K562 (cell line): Measurements from ENCODE around the gene COL4A4. TPM values are rescaled to one million over a fixed set of nuclear protein-coding genes. Genes with fewer than 3 reads are reported as not detected.

Experiments used
- ATAC-seq: fragments of 200-7000 bp; cut with Tn5 transposase; 3 replicates; pipeline ENCODE4 v1.9.1; 2020; ENCODE audit warnings: moderate library complexity
- BruUV-seq: library from RNA; stranded (reverse); fragments of 400-500 nt; replicated peaks from 2 replicates; lab custom pipeline; 2021; lab: Mats Ljungman, UMichigan
- CTCF ChIA-PET: fragments of 300-600 bp; formaldehyde crosslinking; extraction: SDS; loops from one replicate; lab custom pipeline; 2021; ENCODE audit warnings: low intra/inter-chr PET ratio; lab: Yijun Ruan, JAX
- POLR2A ChIA-PET: fragments of 300-600, 350-650 bp; sonication (Branson Sonifier 250); formaldehyde crosslinking; extraction: SDS; loops from one replicate; lab custom pipeline; 2021; ENCODE audit warnings: antibody characterized with exemption, inconsistent platforms; lab: Yijun Ruan, JAX
- DNase-seq, 4 experiments: peaks; one replicate each; pipeline versions ENCODE4 v3.0.0 to v3.0.0-alpha.2; 2011 to 2018; ENCODE audit warnings: low spot score in 3 of 4, mixed read lengths in 3 of 4; ENCODE audit errors: extremely low read depth in 1 of 4
- FAIRE-seq: peaks from 2 replicates; lab custom pipeline; 2011; peaks lifted over from hg19 to GRCh38; lab: Jason Lieb, UNC
- H2AFZ ChIP-seq: 2 replicates; pipeline ENCODE4 v1.6.0; 2011; ENCODE audit warnings: low read depth, low read length, control low read depth, inconsistent platforms
- H3K27ac ChIP-seq: fragments of 200-600 bp; 3 replicates; pipeline ENCODE4 v1.8.0; 2011; ENCODE audit warnings: low read depth, mild to moderate bottlenecking, control low read depth, inconsistent platforms, low read length, moderate library complexity, mixed read lengths; ENCODE audit errors: extremely low read depth
- H3K27me3 ChIP-seq, 2 experiments: fragments of 300-600 bp in 1 of 2; 2 replicates in 1 of 2; 3 replicates in 1 of 2; pipeline versions ENCODE4 v1.6.0 to v1.8.0; 2011; ENCODE audit warnings: inconsistent platforms in 2 of 2, low read length in 2 of 2, mild to moderate bottlenecking in 1 of 2, mixed read lengths in 1 of 2, moderate library complexity in 1 of 2; ENCODE audit not compliant: control insufficient read depth in 2 of 2, insufficient read depth in 2 of 2
- H3K36me3 ChIP-seq: fragments of 300-600 bp; 3 replicates; pipeline ENCODE4 v1.8.0; 2011; ENCODE audit warnings: mild to moderate bottlenecking, low read length, inconsistent platforms; ENCODE audit not compliant: control insufficient read depth, insufficient read depth
- H3K4me1 ChIP-seq, 2 experiments: fragments of 200-600 bp in 1 of 2; replicated peaks in 1 of 2; 2 replicates in 1 of 2; 3 replicates in 1 of 2; pipeline versions ENCODE4 v1.5.1 to v1.8.0; 2011; ENCODE audit warnings: inconsistent platforms in 2 of 2, low read length in 2 of 2, mild to moderate bottlenecking in 1 of 2, mixed read lengths in 1 of 2, moderate library complexity in 1 of 2; ENCODE audit not compliant: control insufficient read depth in 2 of 2, insufficient read depth in 2 of 2
- H3K4me2 ChIP-seq: 2 replicates; pipeline ENCODE4 v1.6.1; 2011; ENCODE audit warnings: low read length, control low read depth, inconsistent platforms, mixed read lengths; ENCODE audit not compliant: insufficient read depth
- H3K4me3 ChIP-seq: fragments of 200-600 bp; sonication (generic), shearing (Covaris generic); 2 replicates; pipeline ENCODE4 v1.5.1; 2016; ENCODE audit warnings: control low read depth, inconsistent platforms
- H3K79me2 ChIP-seq: fragments of 200-600 bp; 3 replicates; pipeline ENCODE4 v1.8.0; 2011; ENCODE audit warnings: low read length, inconsistent platforms; ENCODE audit not compliant: control insufficient read depth, insufficient read depth
- H3K9ac ChIP-seq, 2 experiments: 2 replicates each; pipeline versions ENCODE4 v1.6.0 to v1.6.1; 2011; ENCODE audit warnings: low read depth in 2 of 2, low read length in 2 of 2, control low read depth in 1 of 2, inconsistent platforms in 1 of 2, mild to moderate bottlenecking in 1 of 2, mixed read lengths in 1 of 2; ENCODE audit not compliant: insufficient read depth in 1 of 2
- H3K9me1 ChIP-seq: one replicate; pipeline ENCODE4 v1.6.0; 2011; ENCODE audit warnings: inconsistent platforms, mild to moderate bottlenecking, low read length, moderate library complexity; ENCODE audit not compliant: control insufficient read depth, insufficient read depth
- H3K9me3 ChIP-seq: replicated peaks from 2 replicates; pipeline ENCODE4 v1.5.1; 2011; ENCODE audit warnings: low read depth, low read length, inconsistent platforms; ENCODE audit not compliant: control insufficient read depth, insufficient read depth
- H4K20me1 ChIP-seq: replicated peaks from 2 replicates; pipeline ENCODE4 v1.6.1; 2011; ENCODE audit warnings: low read length, inconsistent platforms, mixed read lengths; ENCODE audit not compliant: control insufficient read depth, insufficient read depth
- WGBS: fragments of 100-300 bp; shearing (Covaris generic); methylation state at CpG from one replicate; pipeline ENCODE4 v1.1.6; 2016; ENCODE audit warnings: low coverage, mixed read lengths; ENCODE audit not compliant: insufficient coverage; ENCODE audit errors: missing lambda C conversion rate; 5-methylcytosine and 5-hydroxymethylcytosine counted together
- in situ Hi-C: fragments of 300-500 bp; cut with MboI; formaldehyde crosslinking; loops from 4 replicates; pipeline ENCODE4 v1.15.0; 2018; ENCODE audit warnings: inconsistent platforms, mixed read lengths
- intact Hi-C: fragments of 100-400 bp; cut with micrococcal nuclease; formaldehyde crosslinking; loops from 2 replicates; pipeline ENCODE4 v1.14.2; 2022
- polyA plus RNA-seq, 8 experiments: library from polyadenylated mRNA; depleted of rRNA in 4 of 8; stranded (reverse) in 5 of 8; unstranded in 3 of 8; fragments of >200 nt; fragmentation: Nextera tagmentation in 2 of 8; fragmentation: Illumina TruSeq in 1 of 8; extraction: Ambion mirVana in 2 of 8; extraction: Trizol in 1 of 8; gene quantifications; 2 replicates each; pipeline versions ENCODE4 v1.2.1 to v1.2.3, GENCODE V29; 2011 to 2014; ENCODE audit warnings: inconsistent platforms in 1 of 8, missing spikeins in 1 of 8
- total RNA-seq, 7 experiments: library from RNA; depleted of rRNA in 6 of 7; stranded (reverse); fragments of >200 nt in 6 of 7; fragmentation: Illumina TruSeq in 2 of 7; extraction: Trizol in 2 of 7; gene quantifications; 2 replicates each; pipeline versions ENCODE4 v1.2.1 to v1.2.3, GENCODE V29; 2011 to 2021; ENCODE audit warnings: low replicate concordance in 1 of 7
- TF ChIP-seq, protein P1 (sequence below): sonication (generic); formaldehyde crosslinking; IDR thresholded peaks from 2 replicates; pipeline ENCODE4 v1.8.0; 2023; ENCODE audit warnings: missing genetic modification reagents, mild to moderate bottlenecking, borderline replicate concordance

The COL4A4 gene
- total and polyA plus RNA-seq, 9 of the 15 experiments (the other 6 are each of a cell fraction or from before 2014, with no cell fraction given), result under 0.01 to 0.01 TPM; not detected in 7

- Histone ChIP-seq H3K9ac (no peak overlapping the region), H3K27me3 (no peaks in the 10 kb centered on the region), H3K36me3 (no peaks in the 10 kb centered on the region), H3K9me1 (no peaks in the 10 kb centered on the region), H3K4me3 (no peak overlapping the region), H3K4me2 (no peak overlapping the region), H3K27ac (no peak overlapping the region), H3K79me2 (no peaks in the 10 kb centered on the region), H4K20me1 (no peaks in the 10 kb centered on the region), H3K9me3 (0 out of 2 replicates have a peak, but pooled peaks cover 2% of the 10 kb centered on the region), H3K4me1 (peaks cover 0 to 8% of the 10 kb centered on the region in 2 experiments; a peak in 2 of 5 replicates), H2AFZ (no peak overlapping the region)
- ATAC-seq (no peak), DNase-seq (no peak), FAIRE-seq (no peak)
- no TSS peak for BruUV-seq
- WGBS, result 88% methylated on average over 3 of the region's 3 CpGs
- ChIA-PET CTCF (no interaction called here), POLR2A (no interaction called here)
- in situ Hi-C loops, result no loop called here
- intact Hi-C loops, result no loop called here
- TF ChIP-seq, protein P1, sequence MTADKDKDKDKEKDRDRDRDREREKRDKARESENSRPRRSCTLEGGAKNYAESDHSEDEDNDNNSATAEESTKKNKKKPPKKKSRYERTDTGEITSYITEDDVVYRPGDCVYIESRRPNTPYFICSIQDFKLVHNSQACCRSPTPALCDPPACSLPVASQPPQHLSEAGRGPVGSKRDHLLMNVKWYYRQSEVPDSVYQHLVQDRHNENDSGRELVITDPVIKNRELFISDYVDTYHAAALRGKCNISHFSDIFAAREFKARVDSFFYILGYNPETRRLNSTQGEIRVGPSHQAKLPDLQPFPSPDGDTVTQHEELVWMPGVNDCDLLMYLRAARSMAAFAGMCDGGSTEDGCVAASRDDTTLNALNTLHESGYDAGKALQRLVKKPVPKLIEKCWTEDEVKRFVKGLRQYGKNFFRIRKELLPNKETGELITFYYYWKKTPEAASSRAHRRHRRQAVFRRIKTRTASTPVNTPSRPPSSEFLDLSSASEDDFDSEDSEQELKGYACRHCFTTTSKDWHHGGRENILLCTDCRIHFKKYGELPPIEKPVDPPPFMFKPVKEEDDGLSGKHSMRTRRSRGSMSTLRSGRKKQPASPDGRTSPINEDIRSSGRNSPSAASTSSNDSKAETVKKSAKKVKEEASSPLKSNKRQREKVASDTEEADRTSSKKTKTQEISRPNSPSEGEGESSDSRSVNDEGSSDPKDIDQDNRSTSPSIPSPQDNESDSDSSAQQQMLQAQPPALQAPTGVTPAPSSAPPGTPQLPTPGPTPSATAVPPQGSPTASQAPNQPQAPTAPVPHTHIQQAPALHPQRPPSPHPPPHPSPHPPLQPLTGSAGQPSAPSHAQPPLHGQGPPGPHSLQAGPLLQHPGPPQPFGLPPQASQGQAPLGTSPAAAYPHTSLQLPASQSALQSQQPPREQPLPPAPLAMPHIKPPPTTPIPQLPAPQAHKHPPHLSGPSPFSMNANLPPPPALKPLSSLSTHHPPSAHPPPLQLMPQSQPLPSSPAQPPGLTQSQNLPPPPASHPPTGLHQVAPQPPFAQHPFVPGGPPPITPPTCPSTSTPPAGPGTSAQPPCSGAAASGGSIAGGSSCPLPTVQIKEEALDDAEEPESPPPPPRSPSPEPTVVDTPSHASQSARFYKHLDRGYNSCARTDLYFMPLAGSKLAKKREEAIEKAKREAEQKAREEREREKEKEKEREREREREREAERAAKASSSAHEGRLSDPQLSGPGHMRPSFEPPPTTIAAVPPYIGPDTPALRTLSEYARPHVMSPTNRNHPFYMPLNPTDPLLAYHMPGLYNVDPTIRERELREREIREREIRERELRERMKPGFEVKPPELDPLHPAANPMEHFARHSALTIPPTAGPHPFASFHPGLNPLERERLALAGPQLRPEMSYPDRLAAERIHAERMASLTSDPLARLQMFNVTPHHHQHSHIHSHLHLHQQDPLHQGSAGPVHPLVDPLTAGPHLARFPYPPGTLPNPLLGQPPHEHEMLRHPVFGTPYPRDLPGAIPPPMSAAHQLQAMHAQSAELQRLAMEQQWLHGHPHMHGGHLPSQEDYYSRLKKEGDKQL (CRISPR knock-in tag), result no peak
Measured at GRCh38 chr2:226962176-226962773, 201.7 kb downstream of the COL4A4 start.
